ENCODE measurements around the gene UTP4. TPM values are rescaled to one million over a fixed set of nuclear protein-coding genes. Genes with fewer than 3 reads are reported as not detected.

UTP4 gene
- 57.2 and 57.9 TPM in 2 replicates for total RNA-seq

DNA sequence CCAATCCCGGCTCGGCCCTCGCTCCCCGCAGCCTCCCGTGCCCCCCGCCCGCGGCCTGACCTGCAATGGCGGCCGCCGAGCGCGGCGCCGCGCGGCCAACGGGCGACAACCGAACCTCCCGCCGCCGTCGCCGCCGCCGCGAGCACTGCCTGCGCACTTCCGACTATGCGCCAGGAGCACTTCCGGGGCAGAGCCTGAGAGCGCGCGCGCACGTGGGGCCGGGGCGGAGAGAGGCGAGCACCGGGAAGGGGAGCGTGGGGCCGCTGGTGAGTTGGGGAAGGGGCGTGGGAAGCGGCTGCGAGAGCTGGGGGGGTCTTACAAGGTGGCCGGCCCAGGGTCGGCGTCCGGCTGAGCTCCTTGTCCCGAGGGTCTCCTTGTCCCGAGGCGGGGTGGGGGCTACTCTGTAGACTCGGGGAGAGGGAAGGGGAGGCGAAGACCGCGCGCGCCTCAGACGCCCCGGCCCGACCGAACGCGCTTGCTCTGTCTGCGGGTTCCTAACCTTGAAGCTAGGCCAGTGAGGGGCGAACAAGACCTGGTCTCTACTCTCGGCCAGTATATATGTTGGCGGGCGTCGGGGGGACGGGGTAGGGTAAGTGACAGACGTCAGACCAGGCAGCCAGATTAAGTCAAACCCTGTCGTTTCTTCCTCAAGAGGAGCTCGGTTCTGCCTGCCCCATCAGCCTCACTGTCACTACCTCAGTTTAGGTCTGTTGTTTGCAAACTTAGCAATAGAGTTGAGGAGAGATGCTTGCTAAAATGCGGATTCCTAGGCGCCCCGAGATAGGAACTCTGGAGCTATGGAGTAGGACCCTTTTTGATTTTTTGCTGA is at the start of gene UTP4, which contains the start of gene CHTF8:
Gene UTP4 (plus strand): TSS at position 226 of the 829 bp plus-strand sequence. CDS start 811 bp downstream, outside the sequence.
Gene CHTF8 (minus strand): TSS at position 165 of the 829 bp plus-strand sequence. CDS start 11,130 bp downstream, outside the sequence.
- intact Hi-C loops (cut with micrococcal nuclease), result loop anchor here (1.0 to 2.0 kb wide), 10 partner anchors 8 to 630 kb away; partner anchors contain the start of genes CYB5B, PDF, TERF2 and VPS4A

DNA sequence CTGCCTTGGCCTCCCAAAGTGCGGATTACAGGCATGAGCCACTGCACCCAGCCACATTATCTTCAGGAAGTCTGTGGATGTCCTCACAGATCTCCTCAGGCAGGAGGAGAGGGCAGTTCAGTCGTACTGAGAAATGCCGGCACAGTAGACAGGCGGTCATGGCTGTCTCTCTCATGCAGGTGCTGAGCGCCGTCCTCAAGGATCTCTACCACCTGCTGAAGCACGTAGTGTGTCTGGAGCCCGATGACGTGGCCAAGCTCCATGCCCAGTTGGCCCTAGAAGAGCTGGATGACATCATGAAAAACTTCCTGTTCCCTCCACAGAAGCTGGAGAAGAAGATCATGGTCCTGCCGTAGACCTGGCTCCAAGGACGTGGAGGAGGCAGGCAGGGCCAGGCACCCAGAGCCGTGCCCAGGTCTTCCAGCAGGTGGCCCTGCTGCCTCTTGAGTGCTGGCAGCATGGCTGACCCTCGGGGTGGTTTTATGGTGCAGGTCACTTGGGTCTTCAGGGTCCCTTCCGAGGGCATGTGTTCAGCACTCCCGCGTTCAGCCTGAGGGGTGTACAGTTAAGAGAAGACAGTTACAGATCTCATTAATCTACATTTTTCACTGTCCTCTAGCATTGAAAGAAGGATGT is 49.0 kb upstream of the UTP4 start:
- intact Hi-C loops (cut with micrococcal nuclease), result no loop called here

DNA sequence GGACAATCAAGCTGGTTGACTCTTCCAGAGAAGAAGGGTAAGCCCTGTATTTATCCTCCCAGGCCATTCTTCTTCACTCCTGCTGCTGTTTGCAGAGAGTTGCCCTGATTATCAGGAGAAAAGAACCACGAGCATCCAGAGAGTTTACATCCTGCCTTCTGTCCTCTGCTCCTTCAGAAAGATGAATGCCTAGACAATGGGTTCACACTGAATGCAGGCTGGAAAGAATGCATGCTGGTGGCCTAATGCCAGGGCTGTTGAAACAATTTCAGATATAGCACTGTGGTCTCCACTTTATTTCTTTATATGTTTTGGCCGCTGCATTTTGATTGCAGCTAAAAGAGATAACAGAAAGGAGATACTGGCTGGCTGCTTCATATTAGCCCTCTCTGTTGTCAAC is 48.2 kb upstream of the UTP4 start:
- intact Hi-C loops (cut with micrococcal nuclease), result no loop called here

DNA sequence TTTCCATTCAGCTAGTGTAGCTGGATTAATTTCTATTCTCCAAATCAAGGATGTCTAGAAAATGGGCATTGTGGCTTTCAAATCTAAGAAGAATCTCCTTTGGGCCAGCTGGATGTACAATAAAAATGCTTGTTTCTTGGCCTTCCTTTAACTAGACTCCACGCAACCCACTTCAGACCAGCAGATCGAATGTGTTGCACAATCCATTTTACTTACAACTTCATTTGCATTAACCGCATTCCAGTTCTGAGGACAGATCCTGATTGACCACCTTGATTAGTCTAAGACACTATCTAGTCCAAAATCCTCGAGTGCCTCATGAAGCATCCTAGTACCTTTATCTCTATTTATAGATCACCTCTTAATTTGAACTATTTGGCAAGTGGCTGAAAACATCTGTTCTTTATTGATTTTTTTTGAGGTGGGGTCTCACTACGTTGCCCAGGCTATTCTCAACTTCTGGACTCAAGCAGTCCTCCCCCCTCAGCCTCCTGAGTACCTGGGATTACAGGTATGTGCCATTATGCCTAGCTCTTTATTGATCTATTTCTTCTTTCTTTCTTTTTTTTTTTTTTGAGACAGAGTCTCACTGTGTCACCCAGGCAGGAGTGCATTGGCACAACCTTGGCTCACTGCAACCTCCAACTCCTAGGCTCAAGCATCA is 47.3 kb upstream of the UTP4 start:
- intact Hi-C loops (cut with micrococcal nuclease), result no loop called here

DNA sequence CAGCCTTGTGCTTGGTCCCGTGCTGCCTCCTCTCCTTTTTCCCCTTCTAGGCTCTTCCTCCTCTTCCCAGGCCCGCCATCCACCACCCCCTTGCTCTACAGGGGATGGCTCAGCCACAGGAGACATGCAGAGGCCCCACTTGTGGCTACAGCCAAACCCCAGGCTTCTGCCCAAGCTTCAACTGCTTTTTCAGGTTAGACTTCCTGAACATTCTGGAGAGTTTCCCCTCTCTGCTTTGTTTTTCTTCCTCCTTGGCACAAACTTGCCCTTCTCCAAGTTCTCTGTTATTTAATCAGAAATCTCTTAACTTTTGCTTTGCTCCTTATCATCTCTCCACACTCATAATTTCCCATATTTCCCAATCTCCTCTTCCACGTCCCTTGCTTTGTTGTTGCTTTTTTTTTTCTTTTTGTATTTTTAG is 45.3 kb upstream of the UTP4 start:
- intact Hi-C loops (cut with micrococcal nuclease), result no loop called here

DNA sequence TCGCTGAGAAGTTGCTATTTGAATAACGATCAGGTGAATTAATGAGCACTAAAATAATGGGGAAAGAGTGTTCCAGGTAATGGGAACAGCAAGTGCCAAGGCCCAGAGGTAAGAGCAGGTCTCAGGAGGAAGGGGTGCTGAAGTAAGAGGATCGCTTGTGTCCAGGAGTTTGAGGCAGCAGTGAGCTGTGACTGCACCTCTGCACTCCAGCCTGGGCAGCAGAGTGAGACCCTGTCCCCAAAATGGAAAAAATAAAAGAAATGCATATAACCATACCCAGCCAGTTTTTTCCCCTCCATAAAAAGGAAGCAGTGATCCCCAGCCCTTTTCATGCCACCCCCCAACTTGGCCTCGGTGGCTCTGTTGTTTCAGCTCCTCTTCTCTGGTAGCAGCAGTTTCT is 43.8 kb upstream of the UTP4 start:
- intact Hi-C loops (cut with micrococcal nuclease), result no loop called here

DNA sequence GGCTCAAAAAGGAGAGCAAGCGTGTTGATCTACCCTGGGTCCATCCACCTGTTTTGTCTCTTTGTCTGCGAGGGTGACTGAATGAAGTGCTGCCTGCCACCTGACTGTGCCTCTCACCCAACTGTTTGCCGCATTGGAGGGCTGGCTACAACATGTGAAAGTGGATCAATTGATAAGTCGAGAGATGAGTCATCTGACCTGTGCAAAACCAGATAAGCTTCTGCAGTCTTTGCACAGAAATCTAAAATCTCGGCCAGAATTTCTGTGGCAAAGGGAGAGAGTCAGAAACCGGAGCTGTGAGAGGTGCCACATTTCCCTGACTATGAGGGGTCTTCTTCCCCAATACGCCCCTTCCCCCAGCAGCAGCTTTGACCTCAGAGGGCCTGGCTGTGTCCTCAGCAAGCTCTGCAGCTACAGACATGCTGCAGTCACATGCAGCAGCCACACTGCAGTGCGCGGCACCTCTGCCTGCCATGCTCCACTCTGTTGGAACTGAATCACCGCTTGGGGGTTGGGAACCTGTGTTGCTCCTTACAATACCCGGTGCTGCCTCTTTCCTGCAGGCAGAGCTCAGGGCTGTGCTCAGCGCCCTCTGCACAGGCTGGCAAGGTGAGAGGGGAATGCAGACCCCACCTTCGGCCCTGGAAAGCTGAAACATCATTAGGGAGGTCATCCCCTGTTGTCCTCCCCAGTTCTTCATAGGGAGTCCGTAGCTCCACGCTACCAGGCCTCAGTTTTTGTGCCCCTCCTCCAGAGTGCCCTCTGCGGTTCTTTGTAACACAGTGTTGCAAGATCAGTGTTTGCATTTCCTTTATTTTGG is 43.1 kb upstream of the UTP4 start:
- intact Hi-C loops (cut with micrococcal nuclease), result no loop called here

DNA sequence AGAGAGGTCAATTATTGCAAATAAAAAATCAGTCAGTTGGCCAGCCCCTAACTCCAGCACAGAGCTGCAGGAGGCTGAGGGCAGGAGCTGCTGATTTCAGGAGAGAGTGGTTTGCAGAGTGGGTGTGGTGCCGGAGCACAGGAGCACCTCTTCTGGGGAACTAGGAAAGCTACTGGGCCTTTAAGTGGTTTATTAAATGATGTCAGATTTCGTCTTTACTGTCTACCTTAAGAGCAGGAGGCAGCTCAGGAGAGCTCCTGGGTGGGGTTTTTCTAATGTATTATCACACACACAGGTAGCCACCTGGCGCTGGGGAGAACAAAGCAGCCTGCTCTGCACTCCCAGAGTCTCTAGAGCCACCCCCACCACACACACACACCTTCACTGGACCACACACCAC is 38.5 kb upstream of the UTP4 start:
- intact Hi-C loops (cut with micrococcal nuclease), result no loop called here

DNA sequence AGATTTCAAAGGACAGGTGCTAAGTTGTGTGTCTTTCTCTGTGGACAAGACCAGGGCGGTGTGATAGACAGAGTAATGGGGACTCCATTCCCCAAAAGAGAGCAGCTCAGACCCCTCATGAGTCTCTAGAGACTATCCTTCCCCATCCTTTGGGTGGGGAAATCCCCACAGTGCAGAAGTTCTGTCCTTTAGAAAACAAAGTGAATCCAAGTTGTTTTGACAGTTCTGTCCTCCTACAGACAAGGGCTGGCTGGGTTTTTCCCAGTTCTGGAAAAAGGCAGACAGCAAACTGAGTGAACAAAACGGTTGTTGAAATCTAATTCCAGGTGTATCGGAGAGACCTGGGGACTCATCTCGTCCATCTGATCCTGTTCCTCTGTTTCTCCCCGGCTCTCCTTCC is 37.9 kb upstream of the UTP4 start:
- intact Hi-C loops (cut with micrococcal nuclease), result no loop called here

DNA sequence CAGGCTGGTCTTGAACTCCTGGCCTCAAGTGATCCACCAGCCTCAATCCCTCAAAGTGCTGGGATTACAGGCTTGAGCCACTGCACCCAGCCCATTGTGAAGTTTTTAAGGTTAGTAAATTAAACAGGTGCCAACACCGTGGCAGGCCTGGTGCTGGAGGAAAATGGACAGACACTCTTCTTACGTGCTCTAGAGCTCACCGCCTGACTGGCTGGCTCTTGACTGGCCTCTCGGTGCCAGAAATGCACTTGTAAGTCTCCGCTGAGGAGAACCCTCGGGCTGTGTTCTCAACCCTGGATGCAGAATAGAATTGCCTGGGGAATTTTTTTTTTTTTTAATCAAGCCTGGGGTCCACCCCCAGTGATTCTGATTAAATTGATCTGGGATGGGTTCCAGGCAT is 37.3 kb upstream of the UTP4 start:
- intact Hi-C loops (cut with micrococcal nuclease), result no loop called here

DNA sequence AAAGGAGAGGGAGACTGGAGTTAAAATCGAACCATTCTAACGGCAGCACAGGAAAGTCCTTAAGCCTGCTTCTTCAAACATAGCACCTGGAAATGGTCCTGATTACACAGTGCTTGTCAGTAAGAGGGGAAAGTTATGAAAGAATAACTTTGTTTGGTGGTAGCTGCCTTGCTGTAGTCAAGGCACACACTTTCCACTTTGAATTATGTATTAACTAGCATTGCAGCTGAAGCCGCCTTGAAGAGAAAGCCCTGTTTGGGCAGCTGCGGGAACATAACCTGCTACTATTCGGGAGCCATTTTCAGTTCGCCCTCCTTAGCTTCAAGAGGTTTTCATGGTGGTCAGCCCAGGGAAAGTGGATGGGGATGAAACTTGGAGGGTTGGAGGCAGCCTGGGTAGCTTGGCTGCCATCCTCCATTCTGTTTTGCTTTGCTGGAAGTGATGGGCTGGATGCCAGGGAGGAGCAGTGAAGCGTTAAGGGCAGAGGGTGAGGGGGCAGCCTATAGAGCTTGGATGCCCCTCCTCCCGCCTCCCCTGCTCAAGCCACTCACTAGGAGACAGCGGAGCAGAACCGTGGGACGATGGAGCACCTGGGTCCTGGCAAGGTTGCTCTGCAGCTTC is 32.3 kb upstream of the UTP4 start:
- intact Hi-C loops (cut with micrococcal nuclease), result no loop called here

DNA sequence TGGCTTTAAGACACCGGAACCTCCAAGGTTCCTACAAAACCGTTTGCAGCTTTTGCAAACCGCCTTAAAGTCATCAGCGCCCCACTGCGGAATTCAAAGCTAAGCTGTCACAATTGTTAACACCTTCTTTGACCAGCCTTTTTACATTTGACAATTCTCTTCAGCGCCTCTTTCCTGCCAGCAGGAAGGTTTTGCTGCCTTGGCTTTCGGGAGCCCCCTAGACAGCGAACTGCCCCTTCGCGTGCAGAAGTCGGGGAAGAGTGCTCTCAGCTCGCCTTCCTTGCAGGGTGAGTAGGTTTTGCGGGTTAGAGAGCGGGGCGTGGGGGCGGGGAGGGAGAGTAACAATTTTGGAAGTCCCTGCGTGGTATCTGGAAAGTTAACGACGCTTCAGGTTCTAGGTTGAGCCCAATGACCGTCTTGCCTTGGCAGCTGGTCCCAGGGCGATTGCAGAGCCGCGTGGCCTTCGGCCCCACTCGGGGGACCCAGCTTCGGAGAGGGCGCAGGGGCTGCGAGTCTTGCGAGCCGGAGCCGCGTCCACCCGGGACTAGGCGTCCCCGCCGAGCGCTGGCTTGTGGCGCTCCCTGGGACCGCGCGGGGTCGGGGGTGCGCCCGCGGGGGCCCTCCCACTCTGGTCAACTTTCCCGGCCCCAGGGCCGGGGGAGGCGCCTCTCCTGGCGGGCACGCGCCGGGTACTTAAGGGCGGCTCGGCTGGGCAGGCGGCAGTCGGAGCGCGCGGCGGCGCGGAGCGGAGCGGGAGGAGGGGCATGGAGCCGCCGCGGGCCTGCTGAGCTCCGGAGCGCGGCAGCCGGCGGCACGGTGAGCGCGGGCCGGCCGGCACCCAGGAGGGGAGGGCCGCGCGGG is 26.7 kb upstream of the UTP4 start, which contains the start of gene HAS3:
Gene HAS3 (plus strand): TSS at position 153 of the 861 bp plus-strand sequence. CDS start 3,743 bp downstream, outside the sequence.
- intact Hi-C loops (cut with micrococcal nuclease), result loop anchor here (1.0 to 5.0 kb wide), 3 partner anchors 203 to 577 kb away; no protein-coding TSS in a partner anchor

DNA sequence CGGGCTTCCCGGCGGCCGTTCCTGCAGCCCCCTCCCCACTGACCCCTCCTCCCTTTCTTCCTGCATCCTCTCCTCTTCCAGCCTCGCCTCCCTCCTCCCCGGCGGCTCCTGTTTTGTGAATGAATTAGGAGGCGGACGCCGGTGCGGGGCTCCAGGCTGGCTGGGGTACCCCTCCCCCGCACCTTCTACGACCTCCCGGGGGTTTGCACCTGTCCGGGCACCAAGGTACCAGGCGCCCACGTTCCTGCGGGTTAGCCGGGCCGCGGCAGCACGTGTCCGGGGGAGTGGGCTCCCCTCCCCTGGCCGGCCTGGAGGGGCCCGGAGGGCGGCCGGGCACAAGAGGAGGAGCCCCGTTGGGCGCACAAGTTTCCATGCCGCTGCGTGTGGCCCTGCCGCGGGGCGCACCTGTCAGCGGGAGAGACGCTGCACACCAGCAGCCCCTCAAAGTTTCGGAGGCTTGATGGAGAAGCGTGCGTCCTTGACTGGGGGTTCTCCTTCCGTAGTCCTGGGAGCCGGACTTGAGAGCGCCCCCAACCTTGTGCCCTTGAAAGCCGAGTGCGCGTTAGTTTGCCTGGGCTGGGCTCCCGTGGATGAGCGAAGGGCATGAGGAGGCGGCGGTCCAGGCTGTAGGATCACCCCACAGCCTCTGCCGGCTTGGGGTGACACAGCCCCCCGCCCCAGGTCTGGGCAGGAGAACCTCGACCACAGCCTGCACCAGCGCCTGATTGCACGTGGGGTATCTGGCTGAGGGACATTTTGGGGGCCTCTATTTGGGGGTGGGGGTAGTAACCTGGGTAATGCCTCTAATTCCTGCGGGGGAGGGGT is 25.7 kb upstream of the UTP4 start:
- intact Hi-C loops (cut with micrococcal nuclease), result loop anchor here (5.0 kb wide), 2 partner anchors 204 to 259 kb away; no protein-coding TSS in a partner anchor

DNA sequence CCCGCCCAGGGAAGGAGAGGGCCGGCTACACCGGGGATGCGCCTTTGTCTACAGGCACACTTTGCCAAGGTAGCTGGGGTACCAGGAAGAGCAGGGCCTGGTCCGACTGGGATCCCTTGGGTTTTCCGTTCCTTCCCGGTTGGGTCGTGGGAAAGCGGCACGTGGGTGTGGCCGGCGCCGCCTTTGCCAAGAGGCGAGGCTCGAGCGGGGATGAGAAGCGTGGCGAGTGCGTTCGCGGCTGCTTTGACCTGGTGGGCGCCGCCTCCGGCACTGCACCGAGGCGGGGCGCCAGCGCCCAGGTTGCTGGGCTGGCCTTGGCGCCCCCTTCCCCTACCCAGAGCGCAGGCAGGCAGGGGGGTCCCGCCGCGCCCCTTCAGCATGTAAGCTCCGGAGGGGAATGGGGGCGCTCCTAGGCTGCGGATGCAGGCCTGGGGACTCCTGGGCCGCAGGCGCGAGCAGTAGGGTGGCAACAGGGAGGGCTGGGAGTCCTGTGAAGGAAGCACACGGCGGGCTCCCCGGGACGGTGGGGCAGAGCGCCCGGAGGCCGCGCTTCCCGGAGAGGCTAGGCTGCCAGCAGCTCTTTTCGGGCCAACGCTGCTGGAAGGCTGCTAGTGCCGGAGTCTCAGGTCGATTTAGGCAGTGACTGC is 25.0 kb upstream of the UTP4 start:
- intact Hi-C loops (cut with micrococcal nuclease), result loop anchor here (5.0 kb wide), 2 partner anchors 205 to 260 kb away; no protein-coding TSS in a partner anchor

DNA sequence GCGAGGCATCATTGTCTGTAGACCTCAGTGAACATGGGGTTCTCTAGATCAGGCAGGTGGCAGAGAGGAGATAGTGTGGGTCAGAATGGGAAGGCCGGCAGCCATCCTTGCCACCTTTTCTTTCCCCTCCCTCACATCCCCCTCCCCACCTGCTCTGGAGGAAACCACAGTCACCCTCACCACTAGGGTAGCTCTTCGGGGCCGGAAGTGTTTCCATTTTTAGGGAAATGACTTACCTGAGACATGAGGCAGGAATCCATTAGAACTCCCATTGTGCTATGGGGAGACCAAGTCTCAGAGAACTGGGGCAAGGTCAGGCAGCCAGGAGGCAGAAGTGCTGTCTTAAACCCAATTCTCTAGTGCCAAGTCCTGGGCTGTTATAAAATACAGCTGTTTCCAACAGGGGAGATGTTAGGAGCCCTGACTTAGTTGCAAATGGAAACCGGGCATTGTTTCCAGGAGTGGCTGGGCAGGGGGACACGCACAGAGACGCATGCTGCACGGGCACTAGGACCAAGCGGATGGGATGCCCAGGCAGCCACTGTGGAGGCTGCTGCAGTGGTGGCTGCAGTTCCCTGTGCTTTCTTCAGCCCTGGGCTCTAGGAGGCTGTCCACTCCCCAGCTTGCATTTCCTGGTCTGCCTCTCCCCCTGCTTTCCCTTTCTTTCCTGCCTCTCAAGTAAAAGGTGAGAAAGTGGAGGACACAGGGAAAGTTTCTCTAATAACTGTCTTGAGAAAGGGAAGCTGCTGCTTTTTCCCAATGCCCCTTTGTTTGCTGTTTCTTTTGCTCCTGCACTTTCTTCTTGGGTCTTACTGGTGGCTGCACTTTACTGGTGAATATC is 24.2 kb upstream of the UTP4 start:
- intact Hi-C loops (cut with micrococcal nuclease), result loop anchor here (5.0 kb wide), 2 partner anchors 206 to 261 kb away; no protein-coding TSS in a partner anchor

DNA sequence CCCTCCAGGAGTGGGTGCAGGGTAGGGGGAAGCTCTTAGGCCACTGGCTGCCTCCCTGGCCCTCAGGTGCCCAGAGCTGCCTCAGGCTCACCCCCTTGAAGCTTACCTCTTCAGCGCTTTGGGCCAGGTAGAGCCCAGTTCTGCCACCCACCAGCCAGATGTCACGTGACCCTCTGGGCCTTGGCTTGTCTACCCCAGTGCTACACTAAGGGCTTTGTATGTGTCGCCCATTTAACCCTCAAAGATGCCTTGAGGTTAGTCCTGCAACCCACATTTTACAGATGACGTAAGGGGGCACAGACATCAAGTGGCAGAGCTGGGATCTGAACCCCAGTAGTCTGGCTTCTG is 23.6 kb upstream of the UTP4 start:
- intact Hi-C loops (cut with micrococcal nuclease), result loop anchor here (5.0 kb wide), 2 partner anchors 207 to 262 kb away; no protein-coding TSS in a partner anchor

All from T-helper 1 cell treated with Interleukin-12 subunit alpha and Interleukin-12 subunit beta and Interleukin-4 antibody, amounts not matched to agents 30 ng/mL and 1 ng/mL, for 36 hours (primary cell).